Aorta (tissue), 5 donors: ENCODE data around the gene LBP. TPM values are rescaled to one million over a fixed set of nuclear protein-coding genes. Genes with fewer than 3 reads are reported as not detected.
A peak's percentile ranks its signal among the peaks of the same experiment; 100 is the strongest.

ENCODE experiments used
- ATAC-seq: fragments of 200-7000 bp; cut with Tn5 transposase; one replicate; pipeline ENCODE4 v1.9.1; 2022; ENCODE audit warnings: moderate library complexity; ENCODE audit not compliant: low FRiP score
- DNase-seq, 2 donors: peaks; one replicate each; pipeline ENCODE4 v3.0.0-alpha.2; 2020
- H3K27ac ChIP-seq, 2 donors: one replicate each; pipeline ENCODE4 v1.5.1; 2013; ENCODE audit warnings: low read length in 2 of 2, mild to moderate bottlenecking in 2 of 2, moderate library complexity in 2 of 2, control low read depth in 1 of 2, inconsistent platforms in 1 of 2, low read depth in 1 of 2
- H3K27me3 ChIP-seq, 2 donors: one replicate each; pipeline ENCODE4 v1.6.1; 2013; ENCODE audit warnings: control low read depth in 1 of 2, low read length in 1 of 2, mild to moderate bottlenecking in 1 of 2, moderate library complexity in 1 of 2; ENCODE audit not compliant: insufficient read depth in 2 of 2, control insufficient read depth in 1 of 2
- H3K36me3 ChIP-seq, 2 donors: one replicate each; pipeline ENCODE4 v1.6.1; 2013; ENCODE audit warnings: control low read depth in 1 of 2, low read length in 1 of 2, mild to moderate bottlenecking in 1 of 2; ENCODE audit not compliant: insufficient read depth in 2 of 2, control insufficient read depth in 1 of 2
- H3K4me1 ChIP-seq, 2 donors: one replicate each; pipeline ENCODE4 v1.6.1; 2013; ENCODE audit warnings: low read length in 2 of 2, control low read depth in 1 of 2, mild to moderate bottlenecking in 1 of 2, moderate library complexity in 1 of 2; ENCODE audit not compliant: insufficient read depth in 2 of 2, control insufficient read depth in 1 of 2
- H3K4me3 ChIP-seq, 2 donors: one replicate each; pipeline ENCODE4 v1.5.1; 2013; ENCODE audit warnings: low read length in 2 of 2, control low read depth in 1 of 2, mild to moderate bottlenecking in 1 of 2
- H3K9me3 ChIP-seq: one replicate; pipeline ENCODE4 v1.6.1; 2013; ENCODE audit warnings: mild to moderate bottlenecking, low read length; ENCODE audit not compliant: control insufficient read depth
- WGBS, 2 donors: extraction: QIAGEN DNeasy Blood & Tissue Kit; methylation state at CpG; one replicate each; pipeline ENCODE4 v1.1.7; 2013; 5-methylcytosine and 5-hydroxymethylcytosine counted together
- intact Hi-C, 2 donors: fragments of 100-400 bp; cut with DNase I; formaldehyde crosslinking; loops; one replicate each; pipeline versions ENCODE4 v1.14.2 to v1.15.0; 2022
- polyA plus RNA-seq, 2 donors: library from polyadenylated mRNA; stranded (reverse); fragments of 200-250 nt; gene quantifications; one replicate each; pipeline ENCODE4 v1.2.3, GENCODE V29; 2013
- total RNA-seq, 2 donors: library from RNA; stranded (reverse); fragmentation: NEBNext Ultra II Directional; extraction: Animal tissue kit (Norgen Biotek cat#: 25700); gene quantifications; one replicate each; pipeline ENCODE4 v1.2.1, GENCODE V29; 2021
- donor health status: healthy with polysubstance abuse.
- donor health status: Bipolar disorder and iron deficiency.
- donor health status: DM: no; HTN: no; CAD: no.
- donor health status: DM: no; HTN: no; CAD: no.
- donor health status: DM: yes; HTN: yes; CAD: no.

The LBP gene
- total and polyA plus RNA-seq, 4 donors: 0.20 to 7.8 (median 1.5) TPM

- Histone ChIP-seq H3K4me3 (no peak overlapping the region), H3K9me3 (no peaks in the 10 kb centered on the region), H3K27ac (no peak overlapping the region), H3K27me3 (no peaks in the 10 kb centered on the region), H3K4me1 (no peaks in the 10 kb centered on the region), H3K36me3 (no peaks in the 10 kb centered on the region)
- ATAC-seq: peak; percentile 53
- intact Hi-C loops: no loop called here
- DNase-seq: peak in 1 of 2 donors; percentile 67
- 56 to 66% methylated on average over 8 of the region's 8 CpGs for WGBS, 2 donors
These were observed 41.3 kb upstream of the LBP start for GRCh38 chr20:38304845-38305447.

- Histone ChIP-seq H3K9me3 (no peaks in the 10 kb centered on the region), H3K4me3 (no peak overlapping the region), H3K27ac (no peak overlapping the region), H3K27me3 (no peaks in the 10 kb centered on the region), H3K36me3 (no peaks in the 10 kb centered on the region), H3K4me1 (no peaks in the 10 kb centered on the region)
- DNase-seq (no peak), ATAC-seq (no peak)
- intact Hi-C loops: no loop called here
- WGBS, 2 donors: 89 to 96% methylated on average over 4 of the region's 4 CpGs
These were observed 40.7 kb upstream of the LBP start for GRCh38 chr20:38305541-38305940.

DNA sequence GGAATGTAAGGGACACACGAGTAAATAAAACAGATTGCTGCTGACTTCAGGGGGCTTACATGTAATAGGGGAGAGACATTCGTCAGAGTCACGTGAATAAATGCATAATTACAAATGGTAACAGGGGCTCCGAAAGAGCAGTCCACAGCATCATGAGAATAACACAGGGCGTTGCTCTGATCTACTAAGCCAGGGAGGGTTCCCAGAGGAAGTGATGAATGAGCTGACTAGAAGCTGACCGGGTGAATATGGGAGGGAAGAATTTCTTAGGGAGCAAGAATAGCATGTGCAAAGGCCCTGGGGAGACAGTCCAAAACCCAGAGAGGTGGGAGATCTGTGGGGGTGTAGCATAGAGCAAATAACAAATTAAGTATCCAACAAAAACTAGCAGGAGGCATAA is 39.9 kb upstream of the LBP start:
- intact Hi-C loops: no loop called here
- no peak overlapping the region for H3K4me3 ChIP-seq
- DNase-seq (no peak), ATAC-seq (no peak)
- H3K4me1 ChIP-seq: no peaks in the 10 kb centered on the region
- 91 to 94% methylated on average over 6 of the region's 6 CpGs for WGBS, 2 donors
- H3K27me3 ChIP-seq: no peaks in the 10 kb centered on the region
- no peak overlapping the region for H3K27ac ChIP-seq
- H3K36me3 ChIP-seq: no peaks in the 10 kb centered on the region
- H3K9me3 ChIP-seq: no peaks in the 10 kb centered on the region

- DNase-seq (no peak), ATAC-seq (no peak)
- H3K36me3 ChIP-seq: no peaks in the 10 kb centered on the region
- H3K9me3 ChIP-seq: no peaks in the 10 kb centered on the region
- H3K27ac ChIP-seq: no peak overlapping the region
- WGBS, 2 donors: 92 to 94% methylated on average over 8 of the region's 8 CpGs
- intact Hi-C loops: no loop called here
- no peaks in the 10 kb centered on the region for H3K4me1 ChIP-seq
- no peak overlapping the region for H3K4me3 ChIP-seq
- H3K27me3 ChIP-seq: no peaks in the 10 kb centered on the region
These were observed 38.8 kb upstream of the LBP start for GRCh38 chr20:38307371-38308046.

- no peak for ATAC-seq
- Histone ChIP-seq H3K27ac (no peak overlapping the region), H3K9me3 (no peaks in the 10 kb centered on the region), H3K4me1 (no peaks in the 10 kb centered on the region), H3K4me3 (no peak overlapping the region), H3K27me3 (no peaks in the 10 kb centered on the region), H3K36me3 (no peaks in the 10 kb centered on the region)
- intact Hi-C loops: no loop called here
- 48 to 60% methylated on average over 4 of the region's 4 CpGs for WGBS, 2 donors
- no peak for DNase-seq
These were observed 38.2 kb upstream of the LBP start for GRCh38 chr20:38308047-38308438.

- H3K9me3 ChIP-seq: no peaks in the 10 kb centered on the region
- no peak overlapping the region for H3K27ac ChIP-seq
- H3K4me1 ChIP-seq: no peaks in the 10 kb centered on the region
- H3K4me3 ChIP-seq: no peak overlapping the region
- ATAC-seq (no peak), DNase-seq (no peak)
- intact Hi-C loops: no loop called here
- 0 to 57% methylated on average over 1 of the region's 1 CpG for WGBS, 2 donors
- no peaks in the 10 kb centered on the region for H3K36me3 ChIP-seq
- H3K27me3 ChIP-seq: no peaks in the 10 kb centered on the region
These were observed 37.8 kb upstream of the LBP start for GRCh38 chr20:38308447-38308846.

DNA sequence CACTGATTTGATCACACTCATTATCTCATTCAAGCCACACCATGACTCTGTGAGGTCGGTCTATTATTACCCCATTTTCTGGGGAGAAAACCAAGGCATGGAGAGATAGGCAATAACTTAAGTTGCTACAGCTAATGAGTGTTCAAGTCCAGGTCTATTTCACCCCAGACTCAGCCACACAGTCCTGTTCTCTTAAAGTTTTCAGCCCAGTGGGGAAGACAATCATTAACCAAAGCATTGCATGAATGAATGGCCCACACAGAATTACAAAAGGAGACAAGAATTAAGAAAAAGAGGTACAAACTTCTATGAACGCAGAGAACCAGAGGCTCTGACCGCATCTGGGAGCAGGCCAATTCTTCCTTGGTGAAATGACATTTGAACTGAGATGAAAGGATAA is 35.2 kb upstream of the LBP start:
- Histone ChIP-seq H3K36me3 (no peaks in the 10 kb centered on the region), H3K9me3 (no peaks in the 10 kb centered on the region), H3K27ac (no peak overlapping the region), H3K4me1 (no peaks in the 10 kb centered on the region), H3K4me3 (no peak overlapping the region), H3K27me3 (no peaks in the 10 kb centered on the region)
- WGBS, 2 donors: 89 to 95% methylated on average over 3 of the region's 3 CpGs
- intact Hi-C loops: no loop called here
- ATAC-seq: no peak
- no peak for DNase-seq

- no peak overlapping the region for H3K4me3 ChIP-seq
- no peak for ATAC-seq
- WGBS, 2 donors: 42 to 45% methylated on average over 3 of the region's 3 CpGs
- H3K9me3 ChIP-seq: no peaks in the 10 kb centered on the region
- H3K27me3 ChIP-seq: no peaks in the 10 kb centered on the region
- intact Hi-C loops: no loop called here
- H3K27ac ChIP-seq: no peak overlapping the region
- DNase-seq: no peak
- no peaks in the 10 kb centered on the region for H3K36me3 ChIP-seq
- H3K4me1 ChIP-seq: no peaks in the 10 kb centered on the region
These were observed 34.8 kb upstream of the LBP start for GRCh38 chr20:38311491-38311890.

DNA sequence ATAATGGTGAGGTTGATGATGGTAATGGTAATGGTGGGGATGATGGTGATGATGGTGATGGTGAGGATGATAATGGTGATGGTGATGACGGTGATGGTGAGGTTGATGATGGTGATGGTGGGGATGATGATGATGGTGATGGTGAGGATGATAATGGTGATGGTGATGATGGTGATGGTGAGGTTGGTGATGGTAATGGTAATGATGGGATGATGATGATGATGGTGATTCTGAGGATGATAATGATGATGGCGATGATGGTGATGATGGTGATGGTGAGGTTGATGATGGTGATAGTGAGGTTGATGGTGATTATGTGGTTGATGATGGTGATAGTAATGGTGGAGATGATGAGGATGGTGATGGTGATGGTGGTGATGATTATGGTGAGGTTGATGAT is 32.6 kb upstream of the LBP start:
- no peak for ATAC-seq
- intact Hi-C loops: no loop called here
- WGBS, 2 donors: 97 to 100% methylated on average over 2 of the region's 2 CpGs

More for the DNA sequence above, 32.6 kb upstream of the LBP start:
- no peaks in the 10 kb centered on the region for H3K4me1 ChIP-seq
- H3K9me3 ChIP-seq: no peaks in the 10 kb centered on the region
- H3K36me3 ChIP-seq: no peaks in the 10 kb centered on the region
- H3K27me3 ChIP-seq: no peaks in the 10 kb centered on the region
- DNase-seq: no peak
- H3K27ac ChIP-seq: no peak overlapping the region
- H3K4me3 ChIP-seq: no peak overlapping the region
